Stimulated activated CD4-positive, alpha-beta T cell treated with anti-CD3 and anti-CD28 coated beads, Interleukin-12 subunit alpha, Interleukin-12 subunit beta, amount 100 ng/mL, for 24 hours (primary cell): ENCODE results near the gene STMN3.
"Not testable (repeated sequence)": the region's sequence is repeated elsewhere in the genome, so short reads cannot be mapped to it uniquely, and the experiment has no call there.

ENCODE experiments used
- DNase-seq, 2 experiments: peaks; one replicate each; pipeline ENCODE4 v3.0.0-alpha.2; 2020; ENCODE audit warnings: low read depth in 2 of 2

STMN3 gene

GRCh38 chr20:63613863-63614594 is 39.2 kb downstream of the STMN3 start:
- DNase-seq, result not testable (repeated sequence)

- DNase-seq, result no peak
Measured at GRCh38 chr20:63612276-63612931, 40.8 kb downstream of the STMN3 start.

- no peak for DNase-seq
Measured at GRCh38 chr20:63611646-63612045, 41.6 kb downstream of the STMN3 start.

- DNase-seq, result no peak
Measured at GRCh38 chr20:63610581-63611435, 42.4 kb downstream of the STMN3 start.

GRCh38 chr20:63606686-63607085 is 46.5 kb downstream of the STMN3 start:
- DNase-seq, result no peak

GRCh38 chr20:63602321-63602720 is 50.9 kb downstream of the STMN3 start:
- no peak for DNase-seq

GRCh38 chr20:63601679-63602078 is 51.5 kb downstream of the STMN3 start:
- not testable (repeated sequence) for DNase-seq

- DNase-seq, result no peak
Measured at GRCh38 chr20:63599396-63600050, 53.7 kb downstream of the STMN3 start.

- DNase-seq, result no peak
Measured at GRCh38 chr20:63598479-63599395, 54.5 kb downstream of the STMN3 start.

- DNase-seq, result no peak
Measured at GRCh38 chr20:63597651-63598478, 55.4 kb downstream of the STMN3 start.

GRCh38 chr20:63596423-63596822 is 56.8 kb downstream of the STMN3 start:
- no peak for DNase-seq

- no peak for DNase-seq
Measured at GRCh38 chr20:63595416-63596127, 57.7 kb downstream of the STMN3 start.

- no peak for DNase-seq
Measured at GRCh38 chr20:63594043-63594561, 59.1 kb downstream of the STMN3 start.

GRCh38 chr20:63592661-63593060 is 60.6 kb downstream of the STMN3 start:
- DNase-seq, result no peak

GRCh38 chr20:63591786-63592355 is 61.4 kb downstream of the STMN3 start:
- no peak for DNase-seq

GRCh38 chr20:63591147-63591533 is 62.1 kb downstream of the STMN3 start:
- DNase-seq, result no peak

GRCh38 chr20:63590218-63591146 is 62.7 kb downstream of the STMN3 start:
- no peak for DNase-seq
